OCI-LY1 (cell line): Measurements from ENCODE around the gene TWSG1.
"Not testable (repeated sequence)": the region's sequence is repeated elsewhere in the genome, so short reads cannot be mapped to it uniquely, and the experiment has no call there.

Experiments used
- H2AFZ ChIP-seq: fragments of 200-600 bp; sonication (generic), shearing (Covaris generic); 2 replicates; pipeline ENCODE4 v1.6.0; 2014; ENCODE audit warnings: antibody characterized with exemption, mild to moderate bottlenecking, low read length
- H3F3A ChIP-seq: fragments of 200-600 bp; sonication (generic), shearing (Covaris generic); 2 replicates; pipeline ENCODE4 v1.6.0; 2014; ENCODE audit warnings: mild to moderate bottlenecking, antibody characterized with exemption, low read length, moderate library complexity; ENCODE audit not compliant: insufficient read depth
- H3K27ac ChIP-seq: fragments of 200-600 bp; sonication (generic); 2 replicates; pipeline ENCODE4 v1.5.1; 2014; ENCODE audit warnings: low read length, mixed run types, mild to moderate bottlenecking, low read depth; ENCODE audit not compliant: poor library complexity, severe bottlenecking
- H3K27me3 ChIP-seq: fragments of 200-600 bp; sonication (generic); 2 replicates; pipeline ENCODE4 v1.6.0; 2014; ENCODE audit warnings: antibody characterized with exemption, mild to moderate bottlenecking, low read length, moderate library complexity; ENCODE audit not compliant: insufficient read depth
- H3K36me3 ChIP-seq: fragments of 200-600 bp; sonication (generic); 2 replicates; pipeline ENCODE4 v1.6.1; 2014; ENCODE audit warnings: mild to moderate bottlenecking, antibody characterized with exemption, low read length, moderate library complexity, mixed read lengths; ENCODE audit not compliant: insufficient read depth
- H3K4me1 ChIP-seq: fragments of 200-600 bp; sonication (generic); 2 replicates; pipeline ENCODE4 v1.5.1; 2014; ENCODE audit warnings: mild to moderate bottlenecking, low read length, moderate library complexity; ENCODE audit not compliant: insufficient read depth, severe bottlenecking
- H3K4me2 ChIP-seq: fragments of 200-600 bp; sonication (generic), shearing (Covaris generic); 2 replicates; pipeline ENCODE4 v1.6.1; 2014; ENCODE audit warnings: low read length
- H3K4me3 ChIP-seq: fragments of 200-600 bp; sonication (generic); 2 replicates; pipeline ENCODE4 v1.5.1; 2014; ENCODE audit warnings: low read length, low read depth, mild to moderate bottlenecking, mixed read lengths; ENCODE audit not compliant: poor library complexity, severe bottlenecking
- H3K79me2 ChIP-seq: fragments of 200-600 bp; shearing (Covaris generic); 2 replicates; pipeline ENCODE4 v1.6.1; 2016; ENCODE audit warnings: mixed run types, low read length, mixed read lengths; ENCODE audit not compliant: insufficient read depth
- H3K9ac ChIP-seq: fragments of 200-600 bp; sonication (generic), shearing (Covaris generic); 2 replicates; pipeline ENCODE4 v1.6.1; 2014; ENCODE audit warnings: mild to moderate bottlenecking, low read length, mixed read lengths
- H3K9me2 ChIP-seq: fragments of 200-600 bp; sonication (generic), shearing (Covaris generic); 2 replicates; pipeline ENCODE4 v1.6.1; 2014; ENCODE audit warnings: low read depth, mild to moderate bottlenecking, low read length, mixed read lengths
- H3K9me3 ChIP-seq: fragments of 200-600 bp; shearing (Covaris generic); 2 replicates; pipeline ENCODE4 v1.6.1; 2014; ENCODE audit warnings: low read length, mixed read lengths
- H4K20me1 ChIP-seq: fragments of 200-600 bp; sonication (generic), shearing (Covaris generic); 2 replicates; pipeline ENCODE4 v1.6.0; 2016; ENCODE audit warnings: mild to moderate bottlenecking, low read length; ENCODE audit not compliant: insufficient read depth
- CTCF ChIP-seq: fragments of 200-600 bp; sonication (generic), shearing (Covaris generic); IDR thresholded peaks from 2 replicates; pipeline ENCODE4 v1.5.1; 2017; ENCODE audit warnings: mild to moderate bottlenecking, antibody characterized with exemption, low read length, moderate library complexity, mixed read lengths
- EZH2 ChIP-seq: fragments of 200-600 bp; sonication (generic), shearing (Covaris generic); IDR thresholded peaks from 2 replicates; pipeline ENCODE4 v1.8.0; 2017; ENCODE audit warnings: borderline replicate concordance, mixed run types, mild to moderate bottlenecking, antibody characterized with exemption, low read length, moderate library complexity, mixed read lengths

TWSG1 gene

GRCh38 chr18:9428301-9428706 lies 93.7 kb downstream of the TWSG1 start:
- H3F3A ChIP-seq: no peaks in the 10 kb centered on the region
- H3K9me2 ChIP-seq: no peaks in the 10 kb centered on the region
- H3K4me3 ChIP-seq: no peak overlapping the region
- no peak overlapping the region for H3K9ac ChIP-seq
- no peaks in the 10 kb centered on the region; the same call in 1 of the 2 replicates for H3K36me3 ChIP-seq
- H3K27ac ChIP-seq: no peak overlapping the region
- H2AFZ ChIP-seq: no peak overlapping the region
- H3K4me2 ChIP-seq: no peak overlapping the region
- H4K20me1 ChIP-seq: no peaks in the 10 kb centered on the region
- peaks cover 12% of the 10 kb centered on the region for H3K9me3 ChIP-seq
- H3K27me3 ChIP-seq: peaks cover 8% of the 10 kb centered on the region; the same call in 1 of the 2 replicates
- no peaks in the 10 kb centered on the region for H3K79me2 ChIP-seq
- TF ChIP-seq CTCF (no peak), EZH2 (no peak)
- H3K4me1 ChIP-seq: no peaks in the 10 kb centered on the region

GRCh38 chr18:9428862-9429661 lies 94.5 kb downstream of the TWSG1 start:
- H3K36me3 ChIP-seq: no peaks in the 10 kb centered on the region; the same call in 1 of the 2 replicates
- H3K4me1 ChIP-seq: no peaks in the 10 kb centered on the region
- no peaks in the 10 kb centered on the region for H4K20me1 ChIP-seq
- no peak for TF ChIP-seq CTCF
- no peak for TF ChIP-seq EZH2
- peaks cover 8% of the 10 kb centered on the region; the same call in 1 of the 2 replicates for H3K27me3 ChIP-seq
- H3K9me3 ChIP-seq: peaks cover 12% of the 10 kb centered on the region
- H3K4me2 ChIP-seq: no peak overlapping the region
- no peak overlapping the region for H3K27ac ChIP-seq
- H3K9me2 ChIP-seq: no peaks in the 10 kb centered on the region
- no peaks in the 10 kb centered on the region for H3K79me2 ChIP-seq
- H3K4me3 ChIP-seq: no peak overlapping the region
- H2AFZ ChIP-seq: no peak overlapping the region
- no peaks in the 10 kb centered on the region for H3F3A ChIP-seq
- no peak overlapping the region for H3K9ac ChIP-seq

- H3K9me3 ChIP-seq: peaks cover 12% of the 10 kb centered on the region
Measured at GRCh38 chr18:9429662-9429993, 95.1 kb downstream of the TWSG1 start.

GRCh38 chr18:9430315-9430714 lies 95.7 kb downstream of the TWSG1 start:
- not testable (repeated sequence) for H3K79me2 ChIP-seq

More at GRCh38 chr18:9429662-9429993, 95.1 kb downstream of the TWSG1 start:
- Histone ChIP-seq H3K27ac (no peak overlapping the region), H3K4me2 (no peak overlapping the region), H3K79me2 (no peaks in the 10 kb centered on the region), H3K9ac (no peak overlapping the region), H3K4me3 (no peak overlapping the region), H3K36me3 (no peaks in the 10 kb centered on the region), H3K4me1 (no peaks in the 10 kb centered on the region), H4K20me1 (no peaks in the 10 kb centered on the region), H3K27me3 (peaks cover 8% of the 10 kb centered on the region; the same call in 1 of the 2 replicates), H3K9me2 (no peaks in the 10 kb centered on the region), H2AFZ (no peak overlapping the region), H3F3A (no peaks in the 10 kb centered on the region)
- TF ChIP-seq EZH2 (no peak), CTCF (no peak)

More at GRCh38 chr18:9430315-9430714, 95.7 kb downstream of the TWSG1 start:
- not testable (repeated sequence) for H3K4me1 ChIP-seq, H3K9ac ChIP-seq, H3K9me2 ChIP-seq, H4K20me1 ChIP-seq, H2AFZ ChIP-seq, H3K4me2 ChIP-seq, H3K36me3 ChIP-seq, H3K4me3 ChIP-seq, H3K27ac ChIP-seq, H3F3A ChIP-seq
- peaks cover 11% of the 10 kb centered on the region; the same call in 1 of the 2 replicates for H3K27me3 ChIP-seq
- peaks cover 12% of the 10 kb centered on the region for H3K9me3 ChIP-seq
